ENCODE measurements around the gene SHISA4. TPM values are rescaled to one million over a fixed set of nuclear protein-coding genes. Genes with fewer than 3 reads are reported as not detected.
"Not testable (repeated sequence)": the region's sequence is repeated elsewhere in the genome, so short reads cannot be mapped to it uniquely, and the experiment has no call there.

Gene SHISA4
- total and polyA plus RNA-seq, 2 experiments from 2014 or later: 21.9 to 22.8 TPM

DNA sequence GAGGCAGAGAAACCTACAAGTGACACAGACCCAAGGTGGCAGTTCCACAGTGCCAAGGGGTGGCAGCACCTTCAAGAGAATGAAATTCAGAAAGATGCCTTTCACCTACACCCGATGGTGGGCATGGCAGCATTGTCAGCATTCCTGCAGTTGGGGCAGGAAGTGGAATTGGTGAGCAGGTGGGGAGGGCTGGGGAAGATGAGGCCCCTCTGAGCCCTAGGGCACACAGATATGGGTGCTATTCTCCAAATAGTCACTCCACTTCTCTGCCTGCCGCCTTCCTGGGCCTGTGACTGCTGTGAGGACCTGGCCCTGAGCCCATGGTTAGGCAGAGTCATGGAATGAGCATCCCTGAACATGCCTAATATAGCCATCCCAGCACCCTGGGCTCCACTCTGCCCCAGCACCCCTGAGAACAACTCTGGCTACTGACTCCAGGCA lies 8.3 kb downstream of the SHISA4 start:
- no peak overlapping the region for H3K4me3 ChIP-seq
- peak in 1 of 2 donors; percentile 29 for DNase-seq (ENCODE audit: low read depth in 1 of 2, low spot score in 1 of 2)
- peak overlapping the region; percentile 1 for H3K27ac ChIP-seq
- H3K36me3 ChIP-seq: peaks cover 17% of the 10 kb centered on the region
- H3K9me3 ChIP-seq (ENCODE audit: low read depth): no peaks in the 10 kb centered on the region
- no peaks in the 10 kb centered on the region for H3K27me3 ChIP-seq
- H3K4me1 ChIP-seq (ENCODE audit: low read depth): peaks cover 13% of the 10 kb centered on the region
- TF ChIP-seq, protein P1, sequence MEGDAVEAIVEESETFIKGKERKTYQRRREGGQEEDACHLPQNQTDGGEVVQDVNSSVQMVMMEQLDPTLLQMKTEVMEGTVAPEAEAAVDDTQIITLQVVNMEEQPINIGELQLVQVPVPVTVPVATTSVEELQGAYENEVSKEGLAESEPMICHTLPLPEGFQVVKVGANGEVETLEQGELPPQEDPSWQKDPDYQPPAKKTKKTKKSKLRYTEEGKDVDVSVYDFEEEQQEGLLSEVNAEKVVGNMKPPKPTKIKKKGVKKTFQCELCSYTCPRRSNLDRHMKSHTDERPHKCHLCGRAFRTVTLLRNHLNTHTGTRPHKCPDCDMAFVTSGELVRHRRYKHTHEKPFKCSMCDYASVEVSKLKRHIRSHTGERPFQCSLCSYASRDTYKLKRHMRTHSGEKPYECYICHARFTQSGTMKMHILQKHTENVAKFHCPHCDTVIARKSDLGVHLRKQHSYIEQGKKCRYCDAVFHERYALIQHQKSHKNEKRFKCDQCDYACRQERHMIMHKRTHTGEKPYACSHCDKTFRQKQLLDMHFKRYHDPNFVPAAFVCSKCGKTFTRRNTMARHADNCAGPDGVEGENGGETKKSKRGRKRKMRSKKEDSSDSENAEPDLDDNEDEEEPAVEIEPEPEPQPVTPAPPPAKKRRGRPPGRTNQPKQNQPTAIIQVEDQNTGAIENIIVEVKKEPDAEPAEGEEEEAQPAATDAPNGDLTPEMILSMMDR (IDR thresholded peaks at IDR 0.05; ENCODE audit: low read depth, low read length): no peak

DNA sequence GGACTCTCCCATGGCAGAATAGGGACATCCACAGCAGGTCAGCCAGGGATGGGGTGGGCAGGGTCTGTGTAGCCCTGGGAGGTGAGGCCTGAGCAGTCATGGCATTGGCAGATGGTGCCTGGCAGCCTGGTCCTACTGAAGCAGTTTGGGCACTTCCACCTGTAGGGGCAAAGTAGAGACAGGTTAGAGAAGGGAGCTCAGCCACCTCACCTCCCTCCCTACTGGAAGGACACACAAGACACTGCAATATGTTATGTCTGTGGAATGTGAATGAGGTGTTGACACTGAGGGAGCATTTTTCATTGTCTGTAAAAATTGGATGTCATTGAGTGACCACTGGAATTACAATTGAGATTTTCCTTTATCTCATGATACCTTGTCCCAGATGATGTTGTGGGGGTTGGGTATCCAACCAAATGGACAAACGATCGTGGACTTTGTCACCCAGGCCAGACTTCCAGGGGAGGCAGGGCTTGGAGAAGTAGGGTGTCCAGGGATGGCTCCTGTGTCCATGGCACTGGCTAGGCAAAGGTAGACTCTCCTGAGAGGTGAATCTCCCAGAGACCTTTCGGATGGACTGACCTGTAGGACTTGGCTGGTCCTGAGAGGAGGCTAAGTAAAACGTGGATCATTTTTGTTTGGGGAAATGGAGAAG lies 9.7 kb downstream of the SHISA4 start:
- Histone ChIP-seq H3K4me1 (ENCODE audit: low read depth) (peaks cover 8% of the 10 kb centered on the region), H3K27me3 (no peaks in the 10 kb centered on the region), H3K36me3 (peaks cover 17% of the 10 kb centered on the region), H3K27ac (no peak overlapping the region), H3K9me3 (ENCODE audit: low read depth) (no peaks in the 10 kb centered on the region), H3K4me3 (no peak overlapping the region)
- DNase-seq (ENCODE audit: low read depth in 1 of 2, low spot score in 1 of 2): no peak
- TF ChIP-seq, protein P1 (IDR thresholded peaks at IDR 0.05; ENCODE audit: low read depth, low read length): no peak

DNA sequence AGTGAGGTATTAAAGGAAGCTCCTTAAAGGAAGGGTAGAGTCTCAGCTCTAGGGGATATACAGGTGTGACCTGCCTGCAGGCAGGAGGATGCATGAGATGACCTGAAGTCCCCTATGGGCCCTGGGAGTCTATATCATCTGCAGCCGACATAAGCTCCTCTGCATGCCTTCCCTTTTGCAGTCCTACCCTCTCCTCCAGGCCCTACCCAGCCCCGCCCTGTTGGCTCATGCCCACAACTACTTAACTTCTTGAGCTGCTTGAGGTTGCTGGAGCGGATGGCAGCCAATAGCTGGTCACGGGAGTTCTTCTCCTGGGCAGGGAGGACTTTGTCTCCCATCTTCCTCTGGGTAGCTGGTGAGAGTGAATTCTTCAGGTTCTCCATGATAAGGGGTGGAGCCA lies 10.3 kb downstream of the SHISA4 start:
- TF ChIP-seq, protein P1 (IDR thresholded peaks at IDR 0.05; ENCODE audit: low read depth, low read length): no peak
- no peak overlapping the region for H3K4me3 ChIP-seq

DNA sequence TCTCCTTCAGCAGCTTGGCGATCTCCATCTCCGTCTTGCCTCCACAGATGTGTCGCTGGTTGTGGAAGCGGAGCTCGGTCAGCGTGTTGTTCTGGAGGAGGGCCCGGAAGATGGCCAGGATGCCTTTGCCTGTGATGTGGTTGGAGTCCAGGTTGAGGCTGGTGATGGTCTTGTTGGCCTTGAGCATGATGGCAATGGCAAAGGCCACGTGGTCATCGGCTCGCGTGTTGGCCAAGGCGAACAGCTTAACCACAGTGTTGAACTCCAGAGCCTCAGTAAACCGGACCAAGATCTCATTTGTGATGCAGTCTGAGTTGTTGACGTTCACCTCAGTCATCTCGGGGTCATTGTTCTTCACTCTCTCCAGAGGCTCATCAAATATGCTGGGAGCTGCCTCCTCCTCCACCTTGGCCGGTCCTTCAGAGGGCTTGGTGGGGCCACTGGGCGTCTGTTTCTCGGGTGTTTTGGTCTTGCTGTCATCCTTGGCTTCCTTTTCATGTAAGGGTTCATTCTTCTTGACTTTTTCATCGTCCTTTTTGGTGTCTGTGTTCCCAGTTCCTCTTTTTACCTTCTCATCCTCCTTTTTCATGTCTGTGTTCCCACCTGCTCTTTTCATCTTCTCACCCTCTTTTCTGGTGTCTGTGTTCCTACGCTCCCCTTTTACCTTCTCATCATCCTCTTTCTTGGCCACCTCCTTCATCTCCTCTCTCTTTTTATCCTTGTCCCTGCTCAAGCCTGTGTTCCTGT lies 11.2 kb downstream of the SHISA4 start:
- H3K36me3 ChIP-seq: peaks cover 17% of the 10 kb centered on the region
- DNase-seq (ENCODE audit: low read depth in 1 of 2, low spot score in 1 of 2): no peak
- no peaks in the 10 kb centered on the region for H3K9me3 ChIP-seq (ENCODE audit: low read depth)
- no peaks in the 10 kb centered on the region for H3K27me3 ChIP-seq
- H3K27ac ChIP-seq: no peak overlapping the region
- peaks cover 16% of the 10 kb centered on the region for H3K4me1 ChIP-seq (ENCODE audit: low read depth)
- TF ChIP-seq, protein P1 (IDR thresholded peaks at IDR 0.05; ENCODE audit: low read depth, low read length): no peak
- H3K4me3 ChIP-seq: no peak overlapping the region

More for the DNA sequence above, 10.3 kb downstream of the SHISA4 start:
- no peaks in the 10 kb centered on the region for H3K9me3 ChIP-seq (ENCODE audit: low read depth)
- H3K27me3 ChIP-seq: no peaks in the 10 kb centered on the region
- no peak for DNase-seq (ENCODE audit: low read depth in 1 of 2, low spot score in 1 of 2)
- H3K4me1 ChIP-seq (ENCODE audit: low read depth): peaks cover 9% of the 10 kb centered on the region
- peaks cover 17% of the 10 kb centered on the region for H3K36me3 ChIP-seq
- no peak overlapping the region for H3K27ac ChIP-seq

DNA sequence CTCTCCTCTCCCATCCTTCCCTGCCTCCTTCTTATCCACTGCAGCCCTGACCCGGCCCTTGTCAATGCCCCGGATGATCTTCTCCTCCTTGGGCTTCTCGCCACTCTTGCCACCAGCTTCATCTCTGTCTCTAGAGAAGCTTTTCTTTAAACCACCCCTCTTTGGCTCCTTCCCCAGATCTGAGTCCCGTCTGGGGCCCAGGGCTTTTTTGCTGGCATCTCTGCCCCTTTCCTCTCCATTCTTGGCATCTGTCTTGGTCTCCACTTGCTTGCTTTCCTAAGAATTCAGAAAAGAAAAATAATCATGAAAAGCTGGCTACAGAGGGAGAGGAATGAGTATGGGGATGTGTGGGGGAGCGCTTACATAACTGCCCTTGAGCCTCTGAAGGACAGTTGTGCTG lies 11.8 kb downstream of the SHISA4 start:
- TF ChIP-seq, protein P1 (IDR thresholded peaks at IDR 0.05; ENCODE audit: low read depth, low read length): no peak
- H3K36me3 ChIP-seq: peaks cover 17% of the 10 kb centered on the region

DNA sequence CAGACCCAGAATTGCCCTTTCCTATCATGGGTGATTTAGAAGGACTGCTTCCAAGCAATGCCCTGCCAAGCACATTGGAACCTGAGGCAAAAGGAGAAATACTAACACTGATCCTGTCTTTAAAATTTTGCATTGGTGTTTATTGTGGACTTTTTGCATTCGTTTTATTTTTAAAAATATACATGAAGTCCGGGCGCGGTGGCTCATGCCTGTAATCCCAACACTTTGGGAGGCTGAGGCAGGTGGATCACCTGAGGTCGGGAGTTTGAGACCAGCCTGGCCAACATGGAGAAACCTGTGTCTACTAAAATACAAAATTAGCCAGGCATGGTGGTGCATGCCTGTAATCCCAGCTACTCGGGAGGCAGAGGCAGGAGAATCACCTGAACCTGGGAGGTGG lies 12.3 kb downstream of the SHISA4 start:
- DNase-seq (ENCODE audit: low read depth in 1 of 2, low spot score in 1 of 2); H3K27me3 ChIP-seq; H3K4me3 ChIP-seq; H3K9me3 ChIP-seq (ENCODE audit: low read depth); H3K27ac ChIP-seq: not testable (repeated sequence)
- Histone ChIP-seq H3K36me3 (peaks cover 17% of the 10 kb centered on the region), H3K4me1 (ENCODE audit: low read depth) (peaks cover 28% of the 10 kb centered on the region)

More for the DNA sequence above, 11.8 kb downstream of the SHISA4 start:
- Histone ChIP-seq H3K9me3 (ENCODE audit: low read depth) (no peaks in the 10 kb centered on the region), H3K27ac (no peak overlapping the region), H3K27me3 (no peaks in the 10 kb centered on the region), H3K4me3 (no peak overlapping the region), H3K4me1 (ENCODE audit: low read depth) (peaks cover 22% of the 10 kb centered on the region)
- no peak for DNase-seq (ENCODE audit: low read depth in 1 of 2, low spot score in 1 of 2)
